Osteocyte (in vitro differentiated cells): ENCODE data around the gene PIM2. TPM values are rescaled to one million over a fixed set of nuclear protein-coding genes. Genes with fewer than 3 reads are reported as not detected.

Source experiments
- DNase-seq: peaks from one replicate; pipeline ENCODE4 v3.0.0; 2021; ENCODE audit warnings: mixed read lengths; ENCODE audit not compliant: unreplicated experiment; ENCODE audit errors: extremely low spot score
- H3K27ac Mint-ChIP-seq: one replicate; pipeline ENCODE4 v1.8.0; 2021; ENCODE audit warnings: mild to moderate bottlenecking, mixed read lengths; ENCODE audit not compliant: unreplicated experiment
- H3K27me3 Mint-ChIP-seq: one replicate; pipeline ENCODE4 v1.8.0; 2021; ENCODE audit warnings: mixed read lengths; ENCODE audit not compliant: unreplicated experiment
- H3K36me3 Mint-ChIP-seq: one replicate; pipeline ENCODE4 v1.8.0; 2021; ENCODE audit warnings: mixed read lengths; ENCODE audit not compliant: unreplicated experiment
- H3K4me1 Mint-ChIP-seq: one replicate; pipeline ENCODE4 v1.8.0; 2021; ENCODE audit warnings: mixed read lengths; ENCODE audit not compliant: unreplicated experiment
- H3K4me3 Mint-ChIP-seq: one replicate; pipeline ENCODE4 v1.8.0; 2021; ENCODE audit warnings: mild to moderate bottlenecking, moderate library complexity, mixed read lengths; ENCODE audit not compliant: unreplicated experiment
- H3K9me3 Mint-ChIP-seq: one replicate; pipeline ENCODE4 v1.8.0; 2021; ENCODE audit warnings: mixed read lengths; ENCODE audit not compliant: unreplicated experiment
- CTCF ChIP-seq: fragments of 200-600 bp; sonication (generic); IDR thresholded peaks from 2 replicates; pipeline ENCODE4 v1.5.0; 2021; ENCODE audit warnings: antibody characterized with exemption, mild to moderate bottlenecking, moderate library complexity
- total RNA-seq: library from RNA; stranded (reverse); gene quantifications from 2 replicates; pipeline ENCODE4 v1.2.1, GENCODE V29; 2021

Gene PIM2
- total RNA-seq, 1 donor from 2014 or later = 7.3 TPM

GRCh38 chrX:48960291-48960690 lies 41.5 kb upstream of the PIM2 start:
- no peak for DNase-seq
- no peak for TF ChIP-seq CTCF
- no peaks in the 10 kb centered on the region for H3K9me3 Mint-ChIP-seq
- peaks cover under 1% of the 10 kb centered on the region for H3K36me3 Mint-ChIP-seq
- H3K4me3 Mint-ChIP-seq = no peak overlapping the region
- peaks cover 9% of the 10 kb centered on the region for H3K4me1 Mint-ChIP-seq
- no peak overlapping the region for H3K27ac Mint-ChIP-seq
- H3K27me3 Mint-ChIP-seq = no peaks in the 10 kb centered on the region

DNA sequence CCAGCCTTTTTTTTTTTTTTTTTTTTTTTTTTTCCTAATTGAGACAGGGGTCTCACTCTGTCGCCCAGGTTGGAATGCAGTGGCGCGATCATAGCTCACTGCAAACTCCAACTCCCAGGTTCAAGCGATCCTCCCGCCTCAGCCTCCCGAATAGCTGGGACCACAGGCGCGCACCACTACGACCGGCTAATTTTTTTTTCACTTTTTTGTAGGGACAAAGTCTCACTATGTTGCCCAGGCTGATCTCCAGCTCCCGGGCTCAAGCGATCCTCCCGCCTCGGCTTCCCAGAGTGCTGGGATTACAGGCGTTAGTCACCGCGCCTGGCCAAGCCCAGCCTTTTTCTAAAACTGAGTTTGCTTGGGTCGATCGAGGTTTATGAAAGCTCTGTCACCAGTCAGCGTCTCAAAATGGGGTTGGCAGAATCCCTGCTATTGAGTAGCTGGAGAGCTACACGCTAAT lies 39.8 kb upstream of the PIM2 start:
- no peaks in the 10 kb centered on the region for H3K27me3 Mint-ChIP-seq
- peaks cover 15% of the 10 kb centered on the region for H3K4me1 Mint-ChIP-seq
- peak overlapping the region; percentile 97 for H3K4me3 Mint-ChIP-seq
- H3K9me3 Mint-ChIP-seq = no peaks in the 10 kb centered on the region
- H3K36me3 Mint-ChIP-seq = peaks cover 2% of the 10 kb centered on the region
- no peak for DNase-seq
- peak overlapping the region; percentile 100 for H3K27ac Mint-ChIP-seq
- no peak for TF ChIP-seq CTCF

- Mint-ChIP-seq H3K4me1 (peaks cover 16% of the 10 kb centered on the region), H3K27me3 (no peaks in the 10 kb centered on the region), H3K27ac (peak overlapping the region; percentile 100), H3K9me3 (no peaks in the 10 kb centered on the region), H3K36me3 (peaks cover 2% of the 10 kb centered on the region), H3K4me3 (peak overlapping the region; percentile 97)
- TF ChIP-seq CTCF = no peak
- peak; percentile 98 for DNase-seq
Observed at GRCh38 chrX:48957827-48958634, 39.2 kb upstream of the PIM2 start.

DNA sequence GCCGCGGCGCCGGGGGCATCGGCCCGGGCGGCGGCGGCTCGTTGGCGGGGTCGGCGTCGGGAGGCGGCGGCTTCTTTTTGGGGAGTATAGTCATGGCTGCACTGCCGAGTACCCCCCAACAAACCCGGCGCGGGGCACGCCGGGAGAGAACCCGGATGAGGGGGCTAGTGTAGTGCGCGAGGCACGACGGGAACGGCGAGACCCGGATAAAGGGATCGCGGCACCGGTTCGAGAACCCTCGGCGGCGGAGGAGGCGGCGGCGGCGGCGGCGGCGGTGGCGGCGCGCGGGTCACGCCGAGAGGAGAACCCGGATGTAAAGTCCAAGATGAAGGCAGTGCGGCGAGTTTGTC lies 38.6 kb upstream of the PIM2 start, which contains the start of gene OTUD5:
Gene OTUD5 (minus strand): TSS at position 131 of the 350 bp plus-strand sequence. CDS start 37 bp downstream, at position 94.
- Mint-ChIP-seq H3K4me3 (peak within 1 kb of the TSS; percentile 97), H3K27me3 (no peaks in the 10 kb centered on the region), H3K36me3 (peaks cover 2% of the 10 kb centered on the region), H3K9me3 (no peaks in the 10 kb centered on the region), H3K4me1 (peaks cover 16% of the 10 kb centered on the region), H3K27ac (peak within 1 kb of the TSS; percentile 100)
- TF ChIP-seq CTCF = no peak
- DNase-seq = no peak

GRCh38 chrX:48956728-48957414 lies 38.0 kb upstream of the PIM2 start:
- no peak for TF ChIP-seq CTCF
- H3K27me3 Mint-ChIP-seq = no peaks in the 10 kb centered on the region
- peak overlapping the region; percentile 76 for H3K27ac Mint-ChIP-seq
- H3K36me3 Mint-ChIP-seq = peaks cover 2% of the 10 kb centered on the region
- no peak for DNase-seq
- peak overlapping the region; percentile 74 for H3K4me3 Mint-ChIP-seq
- H3K4me1 Mint-ChIP-seq = peaks cover 16% of the 10 kb centered on the region
- no peaks in the 10 kb centered on the region for H3K9me3 Mint-ChIP-seq
